Caco-2 (cell line): ENCODE results near the gene STAU1. TPM values are rescaled to one million over a fixed set of nuclear protein-coding genes. Genes with fewer than 3 reads are reported as not detected.
"Not testable (repeated sequence)": the region's sequence is repeated elsewhere in the genome, so short reads cannot be mapped to it uniquely, and the experiment has no call there.

ENCODE experiments used
- BruUV-seq: library from RNA; stranded (reverse); fragments of 400-500 nt; replicated peaks from 2 replicates; lab custom pipeline; 2021; lab: Mats Ljungman, UMichigan
- CTCF ChIA-PET: fragments of 300-600 bp; sonication (Branson Sonifier 250); formaldehyde crosslinking; loops from one replicate; lab custom pipeline; 2022; ENCODE audit warnings: antibody characterized with exemption; lab: Charles Lee
- POLR2A ChIA-PET: fragments of 300-600 bp; sonication (Branson Sonifier 250); formaldehyde crosslinking; loops from one replicate; lab custom pipeline; 2022; ENCODE audit warnings: antibody characterized with exemption; lab: Charles Lee
- DNase-seq, 2 experiments: peaks; one replicate each; pipeline versions ENCODE4 v3.0.0 to v3.0.0-alpha.2; 2020 to 2022
- H3K27me3 ChIP-seq: replicated peaks from 2 replicates; pipeline ENCODE4 v1.6.0; 2011; ENCODE audit warnings: low read length; ENCODE audit not compliant: control insufficient read depth, insufficient read depth
- H3K36me3 ChIP-seq: 2 replicates; pipeline ENCODE4 v1.5.1; 2011; ENCODE audit warnings: low read length; ENCODE audit not compliant: control insufficient read depth, insufficient read depth
- H3K4me1 ChIP-seq: fragments of 250-450 bp; sonication (Bioruptor Pico); 2 replicates; pipeline ENCODE4 v1.5.1; 2020; ENCODE audit warnings: mild to moderate bottlenecking
- H3K4me3 ChIP-seq: 2 replicates; pipeline ENCODE4 v1.5.1; 2011; ENCODE audit warnings: low read depth, mild to moderate bottlenecking, control low read depth, low read length
- H3K9me3 ChIP-seq: fragments of 250-450 bp; sonication (Bioruptor Pico); 2 replicates; pipeline ENCODE4 v1.5.1; 2020; ENCODE audit warnings: mild to moderate bottlenecking, moderate library complexity
- H3K27ac Mint-ChIP-seq: one replicate; pipeline ENCODE4 v1.8.0; 2022; ENCODE audit warnings: mixed read lengths; ENCODE audit not compliant: unreplicated experiment
- H3K27me3 Mint-ChIP-seq: one replicate; pipeline ENCODE4 v1.8.0; 2022; ENCODE audit warnings: mixed read lengths; ENCODE audit not compliant: insufficient read depth, unreplicated experiment
- H3K36me3 Mint-ChIP-seq: one replicate; pipeline ENCODE4 v1.8.0; 2022; ENCODE audit warnings: mild to moderate bottlenecking, mixed read lengths; ENCODE audit not compliant: insufficient read depth, unreplicated experiment
- H3K4me1 Mint-ChIP-seq: one replicate; pipeline ENCODE4 v1.8.0; 2022; ENCODE audit warnings: low read depth, mixed read lengths; ENCODE audit not compliant: unreplicated experiment
- H3K4me3 Mint-ChIP-seq: one replicate; pipeline ENCODE4 v1.8.0; 2022; ENCODE audit warnings: mild to moderate bottlenecking, moderate library complexity, mixed read lengths; ENCODE audit not compliant: unreplicated experiment
- H3K9me3 Mint-ChIP-seq: one replicate; pipeline ENCODE4 v1.8.0; 2022; ENCODE audit warnings: mixed read lengths; ENCODE audit not compliant: unreplicated experiment
- intact Hi-C: fragments of 100-400 bp; cut with micrococcal nuclease; formaldehyde crosslinking; loops from one replicate; pipeline ENCODE4 v1.10.0; 2022; ENCODE audit not compliant: unreplicated experiment
- total RNA-seq: library from RNA; stranded (reverse); gene quantifications from 2 replicates; pipeline ENCODE4 v1.2.3, GENCODE V29; 2022
- TF ChIP-seq, protein P1 (sequence below), 2 experiments: fragments of 200-600 bp in 1 of 2; IDR thresholded peaks; 1 replicate in 1 of 2; 2 replicates in 1 of 2; pipeline versions ENCODE4 v1.5.1 to v1.8.0; 2011 to 2022; ENCODE audit warnings: antibody characterized with exemption in 1 of 2, control low read depth in 1 of 2, inconsistent platforms in 1 of 2, low read depth in 1 of 2, low read length in 1 of 2, mild to moderate bottlenecking in 1 of 2, moderate library complexity in 1 of 2; ENCODE audit not compliant: insufficient read depth in 1 of 2, severe bottlenecking in 1 of 2, unreplicated experiment in 1 of 2

STAU1 gene
- total RNA-seq, 1 experiment from 2014 or later: 201 TPM

DNA sequence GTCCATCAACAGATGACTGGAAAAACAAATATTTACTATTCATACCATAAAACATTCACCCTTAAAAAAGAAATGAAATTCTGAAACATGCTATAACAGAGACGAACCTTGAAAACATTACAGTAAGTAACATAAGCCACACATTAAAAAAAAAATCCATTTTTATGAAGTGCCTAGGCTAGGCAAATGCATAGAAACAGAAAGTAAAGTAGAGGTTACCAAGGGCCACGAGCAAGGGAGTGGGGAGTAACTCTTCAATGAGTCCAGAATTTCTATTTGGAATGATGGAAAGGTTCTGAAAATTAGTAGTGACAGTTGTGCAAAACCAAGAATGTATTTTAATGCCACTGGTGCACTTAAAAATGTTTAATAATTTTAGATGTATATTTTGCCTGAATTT lies 47.7 kb downstream of the STAU1 start:
- Mint-ChIP-seq H3K27me3 (no peaks in the 10 kb centered on the region), H3K4me3 (no peak overlapping the region), H3K9me3 (no peaks in the 10 kb centered on the region), H3K4me1 (no peaks in the 10 kb centered on the region), H3K36me3 (peaks cover 77% of the 10 kb centered on the region), H3K27ac (no peak overlapping the region)
- ChIA-PET CTCF (interaction anchor here (0.6 to 1.0 kb wide), 2 partner anchors 52 to 106 kb away, joined by 3 to 4 read pairs; no protein-coding TSS in a partner anchor), POLR2A (interaction anchor here (0.6 kb wide), 1 partner anchor 308 kb away, joined by 3 read pairs; no protein-coding TSS in a partner anchor)
- intact Hi-C loops: no loop called here
- TF ChIP-seq, protein P1, sequence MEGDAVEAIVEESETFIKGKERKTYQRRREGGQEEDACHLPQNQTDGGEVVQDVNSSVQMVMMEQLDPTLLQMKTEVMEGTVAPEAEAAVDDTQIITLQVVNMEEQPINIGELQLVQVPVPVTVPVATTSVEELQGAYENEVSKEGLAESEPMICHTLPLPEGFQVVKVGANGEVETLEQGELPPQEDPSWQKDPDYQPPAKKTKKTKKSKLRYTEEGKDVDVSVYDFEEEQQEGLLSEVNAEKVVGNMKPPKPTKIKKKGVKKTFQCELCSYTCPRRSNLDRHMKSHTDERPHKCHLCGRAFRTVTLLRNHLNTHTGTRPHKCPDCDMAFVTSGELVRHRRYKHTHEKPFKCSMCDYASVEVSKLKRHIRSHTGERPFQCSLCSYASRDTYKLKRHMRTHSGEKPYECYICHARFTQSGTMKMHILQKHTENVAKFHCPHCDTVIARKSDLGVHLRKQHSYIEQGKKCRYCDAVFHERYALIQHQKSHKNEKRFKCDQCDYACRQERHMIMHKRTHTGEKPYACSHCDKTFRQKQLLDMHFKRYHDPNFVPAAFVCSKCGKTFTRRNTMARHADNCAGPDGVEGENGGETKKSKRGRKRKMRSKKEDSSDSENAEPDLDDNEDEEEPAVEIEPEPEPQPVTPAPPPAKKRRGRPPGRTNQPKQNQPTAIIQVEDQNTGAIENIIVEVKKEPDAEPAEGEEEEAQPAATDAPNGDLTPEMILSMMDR (IDR thresholded peaks at IDR 0.05; ENCODE audit: insufficient read depth in 1 of 2, low read depth in 1 of 2, low read length in 1 of 2, severe bottlenecking in 1 of 2, unreplicated experiment in 1 of 2): no peak
- BruUV-seq: no TSS peak
- Histone ChIP-seq H3K36me3 (peaks cover 7% of the 10 kb centered on the region), H3K27me3 (no peaks in the 10 kb centered on the region), H3K9me3 (no peaks in the 10 kb centered on the region), H3K4me1 (0 out of 2 replicates have a peak, but pooled peaks cover 5% of the 10 kb centered on the region), H3K4me3 (no peak overlapping the region)
- no peak for DNase-seq

DNA sequence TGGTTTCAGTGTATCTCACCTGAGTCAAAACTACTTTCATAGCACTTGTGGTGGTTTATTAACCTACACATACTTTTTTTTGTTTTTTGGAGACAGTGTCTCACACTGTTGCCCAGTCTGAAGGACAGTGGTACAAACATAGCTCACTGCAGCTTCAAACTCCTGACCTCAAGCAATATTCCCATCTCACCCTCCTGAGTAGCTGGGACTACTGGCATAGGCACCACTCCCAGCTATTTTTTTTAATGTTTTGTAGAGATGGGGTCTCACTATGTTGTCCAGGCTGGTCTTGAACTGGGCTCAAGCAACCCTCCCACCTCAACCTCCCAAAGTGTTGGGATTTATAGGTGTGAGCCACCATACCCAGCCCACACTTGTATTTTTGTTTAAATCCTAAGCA lies 49.7 kb downstream of the STAU1 start:
- H3K27ac Mint-ChIP-seq: no peak overlapping the region
- H3K4me3 Mint-ChIP-seq: no peak overlapping the region
- TF ChIP-seq, protein P1 (IDR thresholded peaks at IDR 0.05; ENCODE audit: insufficient read depth in 1 of 2, low read depth in 1 of 2, low read length in 1 of 2, severe bottlenecking in 1 of 2, unreplicated experiment in 1 of 2): no peak
- POLR2A ChIA-PET: no interaction called here
- H3K4me1 Mint-ChIP-seq: peaks cover 1% of the 10 kb centered on the region
- no peaks in the 10 kb centered on the region for H3K9me3 Mint-ChIP-seq
- intact Hi-C loops: no loop called here
- BruUV-seq: no TSS peak
- 0 out of 2 replicates have a peak, but pooled peaks cover 5% of the 10 kb centered on the region for H3K4me1 ChIP-seq
- H3K4me3 ChIP-seq: no peak overlapping the region
- no peaks in the 10 kb centered on the region for H3K27me3 Mint-ChIP-seq
- H3K36me3 ChIP-seq: peaks cover 4% of the 10 kb centered on the region; the same call in 1 of the 2 replicates
- no peak for DNase-seq
- H3K27me3 ChIP-seq: no peaks in the 10 kb centered on the region
- CTCF ChIA-PET: no interaction called here
- peaks cover 79% of the 10 kb centered on the region for H3K36me3 Mint-ChIP-seq
- H3K9me3 ChIP-seq: no peaks in the 10 kb centered on the region

DNA sequence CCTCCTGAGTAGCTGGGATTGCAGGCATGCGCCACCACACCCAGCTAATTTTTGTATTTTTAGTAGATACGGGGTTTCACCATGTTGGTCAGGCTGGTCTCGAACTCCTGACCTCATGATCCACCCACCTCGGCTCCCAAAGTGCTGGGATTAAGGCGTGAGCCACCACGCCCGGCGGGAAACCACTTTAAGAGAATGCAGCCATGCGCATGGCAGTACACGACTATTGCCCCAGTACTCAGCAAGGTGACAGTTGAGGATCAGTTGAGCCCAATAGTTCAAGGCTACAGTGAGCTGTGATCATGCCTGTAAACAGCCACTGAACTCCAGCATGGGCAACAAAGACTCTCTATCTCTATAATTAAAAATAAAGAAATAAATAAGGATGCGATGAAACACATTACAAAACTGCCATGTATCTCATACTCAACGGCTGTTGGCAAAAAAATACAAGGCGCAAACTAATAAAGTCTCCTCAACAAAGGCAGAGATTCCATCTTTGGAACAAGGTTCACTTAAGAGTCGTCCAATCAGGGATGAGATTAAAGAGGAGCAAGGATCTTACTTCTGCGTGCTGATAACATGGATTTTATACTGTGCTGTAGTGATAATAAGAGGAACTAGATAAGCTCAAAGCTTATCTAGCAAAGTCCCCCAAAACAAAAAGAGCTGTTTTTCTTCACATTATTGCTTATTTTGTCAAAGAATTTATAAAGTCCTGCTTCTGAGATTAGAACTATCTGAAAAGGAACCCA lies 51.1 kb downstream of the STAU1 start:
- H3K36me3 ChIP-seq: peaks cover 3% of the 10 kb centered on the region; the same call in 1 of the 2 replicates
- CTCF ChIA-PET: no interaction called here
- intact Hi-C loops: no loop called here
- Mint-ChIP-seq H3K4me1 (peaks cover 4% of the 10 kb centered on the region), H3K9me3 (no peaks in the 10 kb centered on the region), H3K27ac (no peak overlapping the region), H3K36me3 (peaks cover 85% of the 10 kb centered on the region), H3K27me3 (no peaks in the 10 kb centered on the region), H3K4me3 (no peak overlapping the region)
- H3K9me3 ChIP-seq: no peaks in the 10 kb centered on the region
- 0 out of 2 replicates have a peak, but pooled peaks cover 5% of the 10 kb centered on the region for H3K4me1 ChIP-seq
- no peaks in the 10 kb centered on the region for H3K27me3 ChIP-seq
- POLR2A ChIA-PET: no interaction called here
- TF ChIP-seq, protein P1 (IDR thresholded peaks at IDR 0.05; ENCODE audit: insufficient read depth in 1 of 2, low read depth in 1 of 2, low read length in 1 of 2, severe bottlenecking in 1 of 2, unreplicated experiment in 1 of 2): no peak
- H3K4me3 ChIP-seq: no peak overlapping the region
- no peak for DNase-seq
- BruUV-seq: no TSS peak

DNA sequence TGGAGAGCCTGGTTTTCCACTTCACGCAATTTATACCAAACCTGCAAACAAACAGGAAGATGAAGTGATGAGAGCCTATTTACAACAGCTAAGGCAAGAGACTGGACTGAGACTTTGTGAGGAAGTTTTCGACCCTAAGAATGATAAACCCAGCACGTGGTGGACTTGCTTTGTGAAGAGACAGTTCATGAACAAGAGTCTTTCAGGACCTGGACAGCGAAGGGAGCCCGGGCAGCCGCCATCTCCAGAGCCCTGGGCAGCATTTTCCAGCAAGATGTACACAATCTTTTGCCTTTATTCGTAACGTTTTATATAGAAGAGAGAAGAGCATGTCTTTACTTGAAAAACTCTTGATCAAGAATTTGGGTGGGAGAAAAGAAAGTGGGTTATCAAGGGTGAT lies 53.3 kb downstream of the STAU1 start:
- H3K4me3 Mint-ChIP-seq, DNase-seq, H3K4me1 ChIP-seq, H3K9me3 ChIP-seq, H3K27ac Mint-ChIP-seq, H3K27me3 ChIP-seq, H3K4me3 ChIP-seq, H3K27me3 Mint-ChIP-seq, H3K9me3 Mint-ChIP-seq, H3K36me3 ChIP-seq, intact Hi-C loops, H3K4me1 Mint-ChIP-seq: not testable (repeated sequence)
- POLR2A ChIA-PET: interaction anchor here (2.6 kb wide), 1 partner anchor 84 kb away, joined by 26 read pairs; the partner anchor contains the start of gene DDX27
- peaks cover 80% of the 10 kb centered on the region for H3K36me3 Mint-ChIP-seq
- BruUV-seq: TSS peak; percentile 4
- CTCF ChIA-PET: interaction anchor here (0.7 to 3.1 kb wide), 2 partner anchors 83 to 321 kb away, joined by 6 to 85 read pairs; partner anchors contain the start of gene DDX27
